Mononuclear cell (primary cell): ENCODE data around the gene MATK. TPM values are rescaled to one million over a fixed set of nuclear protein-coding genes. Genes with fewer than 3 reads are reported as not detected.

ENCODE experiments used
- H3K27me3 ChIP-seq: 2 replicates; pipeline ENCODE4 v1.6.0; 2011; ENCODE audit warnings: low read length, control low read depth; ENCODE audit not compliant: insufficient read depth
- H3K4me1 ChIP-seq: 2 replicates; pipeline ENCODE4 v1.5.1; 2011; ENCODE audit warnings: mild to moderate bottlenecking, low read length, control low read depth; ENCODE audit not compliant: insufficient read depth
- H3K4me3 ChIP-seq: 2 replicates; pipeline ENCODE4 v1.5.1; 2011; ENCODE audit warnings: mild to moderate bottlenecking, low read length, moderate library complexity
- H3K9me3 ChIP-seq: 2 replicates; pipeline ENCODE4 v1.5.1; 2011; ENCODE audit warnings: low read depth, mild to moderate bottlenecking, control low read depth, low read length
- total RNA-seq: library from RNA; depleted of rRNA; stranded (reverse); fragments of >200 nt; gene quantifications from one replicate; pipeline ENCODE4 v1.2.3, GENCODE V29; 2012

MATK gene, protein sequence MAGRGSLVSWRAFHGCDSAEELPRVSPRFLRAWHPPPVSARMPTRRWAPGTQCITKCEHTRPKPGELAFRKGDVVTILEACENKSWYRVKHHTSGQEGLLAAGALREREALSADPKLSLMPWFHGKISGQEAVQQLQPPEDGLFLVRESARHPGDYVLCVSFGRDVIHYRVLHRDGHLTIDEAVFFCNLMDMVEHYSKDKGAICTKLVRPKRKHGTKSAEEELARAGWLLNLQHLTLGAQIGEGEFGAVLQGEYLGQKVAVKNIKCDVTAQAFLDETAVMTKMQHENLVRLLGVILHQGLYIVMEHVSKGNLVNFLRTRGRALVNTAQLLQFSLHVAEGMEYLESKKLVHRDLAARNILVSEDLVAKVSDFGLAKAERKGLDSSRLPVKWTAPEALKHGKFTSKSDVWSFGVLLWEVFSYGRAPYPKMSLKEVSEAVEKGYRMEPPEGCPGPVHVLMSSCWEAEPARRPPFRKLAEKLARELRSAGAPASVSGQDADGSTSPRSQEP
- 31.6 TPM for total RNA-seq

DNA sequence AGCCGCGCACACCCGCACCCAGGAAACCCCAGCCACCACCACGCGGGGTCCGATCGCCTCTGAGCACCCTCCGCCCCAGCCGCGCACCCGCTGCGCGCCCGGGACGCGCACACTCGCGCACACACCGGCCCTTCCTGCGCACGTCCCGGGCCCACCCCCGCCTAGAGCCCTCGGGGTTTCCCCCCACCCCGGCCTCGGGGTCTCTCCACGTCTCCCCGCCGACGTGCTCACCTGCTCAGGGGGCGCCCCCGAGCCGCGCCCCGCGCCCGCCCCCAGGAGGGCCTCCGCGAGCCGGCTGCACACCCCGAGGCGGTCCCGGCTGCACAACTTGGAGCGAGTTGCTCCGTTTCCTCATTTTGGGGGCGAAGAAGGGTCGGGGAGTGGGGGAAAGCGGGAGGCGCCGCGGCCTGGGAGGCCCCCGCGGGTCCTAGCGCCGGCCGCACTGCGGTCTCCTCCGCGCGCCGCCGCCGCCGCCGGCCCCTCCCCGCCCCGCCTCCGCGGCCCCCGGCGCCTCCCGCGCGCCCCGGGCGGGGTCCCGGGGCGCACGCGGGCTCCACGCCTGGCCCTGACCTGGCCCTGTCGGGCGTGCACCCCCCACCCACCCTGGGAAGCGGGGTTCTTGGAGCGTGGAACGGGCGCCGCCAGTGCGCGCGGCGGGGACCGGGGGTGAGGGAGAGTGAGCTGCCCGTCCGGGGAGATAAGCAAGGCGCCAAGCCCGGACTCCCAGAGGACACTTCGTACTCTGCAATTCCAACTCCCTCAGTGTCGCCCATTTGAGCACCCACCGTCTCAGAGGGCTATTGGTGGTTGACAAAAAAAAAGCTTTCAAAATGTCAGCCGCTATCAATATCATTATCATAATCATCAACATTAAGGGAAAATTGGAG is at the start of gene MATK:
MATK (minus strand) TSS at position 444 of the 887 bp plus-strand sequence. CDS start 1,246 bp downstream, outside the sequence.
- Histone ChIP-seq H3K4me1 (peaks cover 8% of the 10 kb centered on the region), H3K9me3 (peaks cover 4% of the 10 kb centered on the region), H3K4me3 (peak within 1 kb of the TSS; percentile 38), H3K27me3 (no peaks in the 10 kb centered on the region)

DNA sequence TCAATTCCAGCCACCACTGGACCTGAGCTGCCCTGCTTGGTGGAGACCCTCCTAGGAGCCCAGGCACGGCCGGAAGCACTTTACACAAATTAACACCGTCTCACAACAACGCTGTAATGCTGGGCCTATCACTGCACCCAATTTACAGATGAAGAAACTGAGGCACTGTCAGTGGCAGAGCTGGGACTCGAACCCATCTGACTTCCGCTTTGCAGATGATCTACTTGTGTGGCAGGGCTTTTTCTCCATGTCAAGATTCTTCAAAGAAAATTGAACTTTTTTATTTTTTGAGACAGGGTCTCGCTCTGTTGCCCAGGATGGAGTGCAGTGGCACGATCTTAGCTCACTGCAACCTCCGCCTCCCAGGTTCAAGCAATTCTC is 48.9 kb upstream of the MATK start:
- no peaks in the 10 kb centered on the region for H3K27me3 ChIP-seq
- no peaks in the 10 kb centered on the region for H3K4me1 ChIP-seq
- no peaks in the 10 kb centered on the region for H3K9me3 ChIP-seq
- H3K4me3 ChIP-seq = no peak overlapping the region

- Histone ChIP-seq H3K9me3 (no peaks in the 10 kb centered on the region), H3K4me3 (no peak overlapping the region), H3K4me1 (no peaks in the 10 kb centered on the region), H3K27me3 (no peaks in the 10 kb centered on the region)
These were observed 48.3 kb upstream of the MATK start for GRCh38 chr19:3834349-3835054.

DNA sequence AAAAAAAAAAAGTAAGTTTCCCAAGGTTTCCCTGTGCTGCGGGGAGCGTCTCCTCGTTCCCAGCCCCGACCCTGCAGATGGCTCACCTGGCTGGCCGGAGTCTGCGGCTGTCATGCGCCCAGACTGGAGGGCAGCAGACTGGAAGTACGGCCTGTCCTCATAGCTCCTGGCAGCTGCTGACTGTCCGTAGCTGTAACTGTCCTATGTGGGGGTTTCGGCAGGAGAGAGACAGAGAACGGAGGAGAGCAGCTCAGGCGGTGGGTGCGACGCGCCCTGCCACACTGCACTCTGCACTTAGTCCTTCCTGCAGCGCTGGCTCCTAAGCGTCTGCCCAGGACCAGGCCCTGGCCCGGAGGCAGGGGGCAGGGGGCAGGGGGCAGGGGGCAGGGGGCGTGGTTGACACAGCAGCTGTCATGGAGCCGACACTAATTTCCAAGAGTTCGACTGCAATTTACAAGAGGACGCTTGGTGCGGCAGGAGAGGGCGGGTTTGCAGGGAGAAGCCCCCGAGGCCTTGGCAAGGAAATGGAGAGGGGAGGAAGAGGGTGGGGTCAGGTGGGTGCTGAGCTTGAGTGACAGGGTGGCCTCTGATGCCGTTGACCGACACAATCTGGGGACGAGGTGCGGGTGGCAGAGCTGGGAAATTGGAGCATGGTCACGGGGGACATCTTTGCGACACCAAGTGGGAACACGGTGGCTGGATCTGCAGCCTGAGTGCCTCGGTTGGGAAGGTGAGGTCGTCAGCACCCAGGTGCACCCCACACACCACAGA is 47.6 kb upstream of the MATK start:
- H3K9me3 ChIP-seq = no peaks in the 10 kb centered on the region
- H3K27me3 ChIP-seq = no peaks in the 10 kb centered on the region
- H3K4me3 ChIP-seq = no peak overlapping the region
- no peaks in the 10 kb centered on the region for H3K4me1 ChIP-seq

DNA sequence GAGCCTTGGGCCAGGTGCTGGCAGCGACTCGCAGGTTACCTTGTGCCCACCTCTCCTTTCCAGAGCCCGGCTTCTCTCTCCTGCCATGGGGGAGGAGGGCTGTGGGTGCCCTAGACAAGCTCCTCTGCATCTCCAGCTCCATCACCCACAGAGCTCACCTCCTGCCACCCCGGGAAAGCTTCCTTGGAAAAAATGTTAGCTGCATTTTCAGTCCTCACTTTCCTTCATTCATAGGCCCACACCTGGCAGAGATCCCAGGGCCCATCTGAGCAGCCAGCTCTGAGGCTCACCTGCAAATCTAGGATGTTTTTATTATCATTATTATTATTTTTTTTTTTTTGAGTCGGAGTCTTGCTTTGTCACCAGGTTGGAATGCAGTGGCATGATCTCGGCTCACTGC is 45.8 kb upstream of the MATK start:
- Histone ChIP-seq H3K4me1 (no peaks in the 10 kb centered on the region), H3K4me3 (no peak overlapping the region), H3K9me3 (no peaks in the 10 kb centered on the region), H3K27me3 (no peaks in the 10 kb centered on the region)

GRCh38 chr19:3831601-3832000 is 45.4 kb upstream of the MATK start:
- no peak overlapping the region for H3K4me3 ChIP-seq
- H3K9me3 ChIP-seq = no peaks in the 10 kb centered on the region
- H3K27me3 ChIP-seq = no peaks in the 10 kb centered on the region
- no peaks in the 10 kb centered on the region for H3K4me1 ChIP-seq

GRCh38 chr19:3830621-3831589 is 44.7 kb upstream of the MATK start:
- H3K4me3 ChIP-seq = no peak overlapping the region
- no peaks in the 10 kb centered on the region for H3K27me3 ChIP-seq
- H3K4me1 ChIP-seq = no peaks in the 10 kb centered on the region
- no peaks in the 10 kb centered on the region for H3K9me3 ChIP-seq

GRCh38 chr19:3827306-3827705 is 41.1 kb upstream of the MATK start:
- peaks cover under 1% of the 10 kb centered on the region for H3K4me1 ChIP-seq

GRCh38 chr19:3826163-3826562 is 40.0 kb upstream of the MATK start:
- Histone ChIP-seq H3K27me3 (no peaks in the 10 kb centered on the region), H3K9me3 (no peaks in the 10 kb centered on the region), H3K4me3 (no peak overlapping the region), H3K4me1 (peaks cover 5% of the 10 kb centered on the region)

More at GRCh38 chr19:3827306-3827705, 41.1 kb upstream of the MATK start:
- Histone ChIP-seq H3K4me3 (no peak overlapping the region), H3K9me3 (no peaks in the 10 kb centered on the region), H3K27me3 (no peaks in the 10 kb centered on the region)

DNA sequence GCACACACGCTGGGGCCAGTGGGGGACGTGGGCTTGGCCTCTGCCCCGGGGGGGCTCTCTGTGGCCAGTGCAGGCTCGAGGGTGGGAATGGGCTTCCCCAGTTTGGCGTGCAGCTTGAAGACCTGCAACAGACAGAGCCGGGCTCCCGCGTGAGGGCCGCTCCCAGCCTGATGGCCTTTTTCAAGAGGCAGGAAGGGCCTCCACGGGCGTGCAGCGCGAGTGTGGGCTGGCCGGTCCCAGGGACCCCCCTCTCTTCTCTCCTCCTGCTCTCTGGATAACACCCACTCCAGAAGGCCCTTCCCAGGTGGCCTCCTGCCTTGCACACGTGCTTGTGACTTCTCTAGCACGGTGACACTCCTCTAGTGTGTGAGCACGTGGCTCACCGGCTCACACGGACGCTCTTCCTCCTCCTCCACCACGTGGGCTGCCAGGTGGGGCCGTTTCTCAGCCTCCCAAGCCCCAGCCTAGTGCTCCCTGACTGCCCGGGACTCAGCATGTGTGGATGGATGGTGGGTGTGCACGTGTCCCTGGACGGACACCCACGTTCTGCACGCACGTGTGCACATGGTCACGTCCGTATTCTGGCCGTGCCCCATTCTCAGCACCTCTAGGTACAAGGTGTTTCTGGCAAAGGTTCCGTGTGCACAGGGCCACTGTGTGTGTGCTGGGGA is 39.2 kb upstream of the MATK start:
- Histone ChIP-seq H3K4me3 (no peak overlapping the region), H3K4me1 (peaks cover 5% of the 10 kb centered on the region), H3K9me3 (no peaks in the 10 kb centered on the region), H3K27me3 (no peaks in the 10 kb centered on the region)

DNA sequence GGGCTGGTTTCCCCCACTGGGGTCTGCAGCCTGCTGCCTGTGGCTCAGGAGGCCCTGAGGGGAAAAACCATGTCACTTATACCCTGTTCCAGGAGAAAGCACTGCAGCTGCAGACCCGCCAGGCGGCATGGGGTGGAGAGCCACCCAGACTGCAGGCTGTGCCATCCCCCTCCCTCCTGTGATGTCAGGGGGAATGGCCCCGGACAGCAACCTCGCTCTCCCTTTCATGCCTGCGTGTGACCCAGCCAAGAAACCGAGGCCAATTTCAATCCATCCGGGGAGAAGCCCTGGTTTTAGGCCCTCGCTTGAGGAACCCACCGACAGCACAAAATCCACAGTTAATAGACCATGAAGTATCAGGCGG is 37.2 kb upstream of the MATK start:
- Histone ChIP-seq H3K9me3 (no peaks in the 10 kb centered on the region), H3K27me3 (no peaks in the 10 kb centered on the region), H3K4me1 (peaks cover 9% of the 10 kb centered on the region), H3K4me3 (no peak overlapping the region)

- no peaks in the 10 kb centered on the region for H3K27me3 ChIP-seq
- no peaks in the 10 kb centered on the region for H3K9me3 ChIP-seq
- peaks cover 13% of the 10 kb centered on the region for H3K4me1 ChIP-seq
- no peak overlapping the region for H3K4me3 ChIP-seq
These were observed 36.6 kb upstream of the MATK start for GRCh38 chr19:3822683-3823349.
